ENCODE results near the gene EXOC6.
"Not testable (repeated sequence)": the region's sequence is repeated elsewhere in the genome, so short reads cannot be mapped to it uniquely, and the experiment has no call there.

Gene EXOC6

GRCh38 chr10:92890471-92890870 lies 42.2 kb downstream of the EXOC6 start:
- no peak for DNase-seq

GRCh38 chr10:92891885-92892690 lies 43.8 kb downstream of the EXOC6 start:
- DNase-seq = no peak

GRCh38 chr10:92892691-92893054 lies 44.4 kb downstream of the EXOC6 start:
- DNase-seq = no peak

GRCh38 chr10:92894081-92894655 lies 45.8 kb downstream of the EXOC6 start:
- no peak for DNase-seq

- DNase-seq = no peak
These were observed 49.6 kb downstream of the EXOC6 start for GRCh38 chr10:92897916-92898315.

DNA sequence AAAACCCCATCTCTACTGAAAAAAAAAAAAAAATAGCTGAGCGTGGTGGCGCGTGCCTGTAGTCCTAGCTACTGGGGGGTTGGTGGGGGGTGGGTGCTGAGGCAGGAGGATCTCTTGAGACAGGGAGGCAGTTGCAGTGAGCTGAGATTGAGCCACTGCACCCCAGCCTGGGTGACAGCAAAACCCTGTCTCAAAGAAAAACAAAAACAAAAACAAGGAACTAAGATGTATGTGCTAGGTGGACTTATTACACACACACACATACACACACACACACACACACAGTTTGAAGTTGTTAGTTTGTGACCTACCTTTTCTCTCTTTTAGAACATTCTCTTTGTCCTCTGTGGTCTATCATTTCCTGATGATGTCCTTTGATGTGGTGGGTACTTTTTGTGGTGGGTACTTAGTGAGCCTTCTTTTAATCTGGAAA lies 53.5 kb downstream of the EXOC6 start:
- peak in 4 of 5 donors; percentile 5 to 49 (median 32) for DNase-seq

DNA sequence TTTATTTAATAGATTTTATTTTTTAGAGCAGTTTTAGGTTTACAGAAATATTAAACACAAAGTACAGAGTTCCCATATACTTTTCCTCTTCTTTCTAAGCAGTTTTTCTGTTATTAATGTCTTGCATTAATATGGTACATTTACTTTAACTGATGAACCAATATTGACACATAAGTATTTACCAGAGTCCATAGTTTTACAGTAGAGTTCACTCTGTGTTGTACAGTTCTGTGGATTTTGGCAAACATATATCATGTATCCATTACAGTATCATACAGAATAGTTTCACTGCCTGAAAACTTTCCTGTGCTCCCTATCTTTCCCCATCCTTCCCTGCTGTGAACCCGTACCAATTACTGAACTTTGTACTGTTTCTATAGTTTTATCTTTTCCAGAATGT lies 55.3 kb downstream of the EXOC6 start:
- no peak for DNase-seq

DNA sequence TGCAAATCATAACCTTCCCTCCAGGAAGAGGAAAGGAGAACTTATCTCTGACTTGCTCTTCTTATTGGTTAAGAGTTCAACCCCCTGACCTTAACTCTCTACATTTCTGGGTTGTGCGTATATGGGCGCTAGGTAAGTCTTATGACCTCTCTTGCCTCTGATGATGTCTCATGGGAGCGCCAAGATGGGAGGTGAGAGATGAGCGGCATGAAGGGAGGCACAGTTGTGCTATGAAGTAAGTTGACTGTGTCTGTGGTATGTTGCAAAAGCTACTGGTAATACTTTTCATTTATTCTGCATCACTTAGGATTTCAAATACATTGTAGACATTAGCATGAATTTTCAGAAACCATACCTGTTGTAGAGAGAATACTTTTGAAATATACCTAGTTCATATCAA lies 59.0 kb downstream of the EXOC6 start:
- DNase-seq = no peak

- not testable (repeated sequence) for DNase-seq
These were observed 64.3 kb downstream of the EXOC6 start for GRCh38 chr10:92912631-92913030.

DNA sequence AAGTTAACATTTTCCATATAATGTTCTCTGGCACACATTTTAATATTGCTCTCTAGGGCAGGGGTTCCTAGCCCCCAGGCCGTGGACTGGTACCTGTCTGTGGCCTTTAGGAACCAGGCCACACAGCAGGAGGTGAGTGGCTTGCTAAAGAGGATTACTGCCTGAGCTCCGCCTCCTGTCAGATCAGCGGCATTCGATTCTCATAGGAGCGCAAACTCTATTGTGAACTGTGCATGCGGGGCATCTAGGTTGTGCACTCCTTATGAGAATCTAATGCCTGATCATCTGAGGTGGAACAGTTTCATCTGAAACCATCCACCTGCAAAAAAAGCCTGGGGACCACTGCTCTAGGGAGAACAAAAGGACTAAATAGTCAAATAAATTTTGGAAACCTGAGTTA lies 65.7 kb downstream of the EXOC6 start:
- no peak for DNase-seq

DNA sequence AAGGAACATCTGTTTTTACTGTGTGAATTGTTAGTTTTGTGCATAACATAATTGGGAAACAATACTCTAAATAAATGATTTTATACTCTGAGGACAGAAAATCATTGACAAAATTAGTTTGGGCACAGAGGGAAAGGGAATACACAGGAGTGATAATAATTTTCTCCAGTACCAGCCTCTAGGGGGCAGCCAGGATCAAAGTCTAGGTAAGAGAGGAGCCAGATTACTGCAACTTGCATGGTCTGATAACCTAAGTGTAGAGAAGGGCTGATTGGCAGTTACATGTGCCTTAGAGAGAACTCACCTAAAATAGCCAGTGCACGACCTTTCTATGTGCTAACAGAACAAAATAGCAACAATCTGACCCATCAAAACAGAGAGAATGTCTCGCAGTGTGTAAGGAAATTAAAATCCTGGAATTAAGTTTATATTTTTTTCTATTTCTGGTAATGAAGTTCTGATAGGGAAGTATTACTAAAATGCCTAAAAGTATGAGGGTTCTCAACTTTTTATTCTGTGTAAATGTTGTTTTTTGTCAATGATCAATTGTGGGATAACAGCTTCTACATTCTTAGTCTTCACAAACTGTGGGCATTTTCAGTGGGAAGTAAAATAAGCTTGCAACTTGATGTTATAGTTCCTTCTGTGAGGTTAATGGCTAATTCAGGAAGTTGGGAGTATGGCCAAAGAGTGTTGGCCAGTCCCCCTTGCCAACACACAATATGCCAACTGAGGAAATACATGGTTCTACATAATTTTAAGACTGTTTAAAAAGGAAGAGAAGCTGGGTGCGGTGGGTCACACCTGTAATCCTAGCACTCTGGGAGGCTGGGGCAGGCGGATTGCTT lies 66.4 kb downstream of the EXOC6 start:
- peak in 3 of 5 donors; percentile 3 to 36 (median 33) for DNase-seq

- DNase-seq = no peak
These were observed 67.6 kb downstream of the EXOC6 start for GRCh38 chr10:92915892-92916291.

- DNase-seq = no peak
These were observed 68.1 kb downstream of the EXOC6 start for GRCh38 chr10:92916433-92916832.

DNA sequence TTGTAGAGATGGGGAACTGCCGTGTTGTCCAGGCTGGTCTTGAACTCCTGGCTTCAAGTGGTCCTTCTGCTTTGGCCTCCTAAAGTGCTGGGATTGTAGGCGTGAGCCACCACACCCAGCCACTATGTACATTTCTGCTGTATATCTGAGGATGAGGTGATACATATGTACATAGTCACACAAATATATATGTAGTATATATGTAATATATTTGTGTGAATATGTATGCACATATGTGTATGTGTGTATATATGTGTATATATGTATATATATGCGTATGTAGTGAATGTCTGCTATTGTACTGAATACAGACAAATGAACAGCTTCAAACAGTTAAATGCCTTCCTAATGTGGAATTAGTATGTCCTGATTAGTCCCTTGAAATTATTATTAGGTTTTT lies 70.3 kb downstream of the EXOC6 start:
- no peak for DNase-seq

DNA sequence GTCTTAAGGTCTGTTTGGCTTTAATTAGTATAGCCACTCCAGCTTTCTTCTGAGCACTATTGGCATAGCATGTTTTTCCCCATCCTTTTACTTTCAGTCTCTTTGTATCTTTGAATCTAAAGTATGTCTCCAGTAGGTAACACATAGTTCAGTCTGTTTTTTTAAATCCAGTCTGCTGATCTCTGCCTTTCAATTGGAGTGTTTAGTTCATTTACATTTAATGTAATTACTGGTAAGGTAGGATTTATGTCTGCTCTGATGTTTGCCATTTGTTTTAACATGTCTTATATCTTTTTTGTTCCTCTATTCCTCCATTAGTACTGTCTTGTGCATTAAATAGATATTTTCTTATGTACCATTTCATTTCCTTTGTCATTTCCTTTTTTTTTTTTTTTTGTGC lies 72.5 kb downstream of the EXOC6 start:
- DNase-seq = no peak

GRCh38 chr10:92923416-92923815 lies 75.1 kb downstream of the EXOC6 start:
- no peak for DNase-seq

DNA sequence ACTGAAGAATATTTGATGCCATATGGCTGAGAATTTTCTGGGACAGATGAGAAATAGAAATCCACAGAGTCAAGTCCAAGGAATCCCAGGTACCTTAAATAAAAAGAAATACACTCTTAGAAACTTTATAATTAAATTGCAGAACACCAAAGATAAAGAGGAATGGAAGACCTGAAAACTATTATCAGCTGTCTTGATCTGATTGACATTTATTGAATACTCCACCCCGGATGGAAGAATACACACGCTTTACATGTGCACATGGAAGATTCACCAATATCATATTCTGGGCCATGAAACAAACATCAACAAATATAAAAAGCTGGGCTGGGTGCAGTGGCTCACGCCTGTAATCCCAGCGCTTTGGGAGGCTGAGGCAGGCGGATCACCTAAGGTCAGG lies 81.6 kb downstream of the EXOC6 start:
- no peak for DNase-seq

- DNase-seq = no peak
These were observed 83.3 kb downstream of the EXOC6 start for GRCh38 chr10:92931597-92931996.

GRCh38 chr10:92937876-92938275 lies 89.6 kb downstream of the EXOC6 start:
- no peak for DNase-seq

DNA sequence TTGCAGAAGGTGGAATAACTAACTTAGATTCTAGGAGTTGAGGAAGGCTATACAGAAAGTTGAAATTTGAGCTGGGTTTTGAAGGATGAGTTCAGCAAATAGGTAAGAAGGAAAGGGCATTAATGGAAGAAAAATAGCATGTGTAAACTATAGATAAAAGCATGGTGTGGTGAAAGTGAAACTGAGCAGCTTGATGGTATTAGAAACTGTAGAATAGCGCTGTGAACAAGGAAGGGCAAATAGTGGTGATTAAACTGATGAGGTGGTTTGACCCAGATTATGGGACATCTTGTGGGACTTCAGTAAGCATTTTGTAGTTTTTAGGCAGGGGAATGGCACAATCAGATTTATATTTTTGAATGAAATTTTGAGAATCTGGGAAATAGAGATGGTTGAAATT lies 90.5 kb downstream of the EXOC6 start:
- DNase-seq = no peak

GRCh38 chr10:92942226-92942625 lies 93.9 kb downstream of the EXOC6 start:
- no peak for DNase-seq

- DNase-seq = no peak
These were observed 98.2 kb downstream of the EXOC6 start for GRCh38 chr10:92946491-92946890.

GRCh38 chr10:92952573-92952972 lies 104.3 kb downstream of the EXOC6 start:
- not testable (repeated sequence) for DNase-seq

All from T-helper 1 cell (primary cell).